ENCODE measurements around the gene NAT8L.

- TF ChIP-seq CTCF (IDR thresholded peaks at IDR 0.05; ENCODE audit: insufficient read depth, low read depth, low read length) (no peak), EZH2 (IDR thresholded peaks at IDR 0.05; ENCODE audit: insufficient read depth, low read length) (no peak)
Observed at GRCh38 chr4:2047031-2047660, 12.0 kb upstream of the NAT8L start.

Data from astrocyte (in vitro differentiated cells and primary cell).